CD4-positive, CD25-positive, alpha-beta regulatory T cell (primary cell): ENCODE results near the gene DNAH6. TPM values are rescaled to one million over a fixed set of nuclear protein-coding genes. Genes with fewer than 3 reads are reported as not detected.

Source experiments
- ATAC-seq, 2 donors: fragments of 150-1000 bp; cut with Tn5 transposase; one replicate each; pipeline ENCODE4 v1.10.0; 2021; ENCODE audit warnings: low read depth in 2 of 2, moderate number of reproducible peaks in 2 of 2, moderate library complexity in 1 of 2
- DNase-seq, 3 donors: peaks; one replicate each; pipeline versions ENCODE4 v3.0.0 to v3.0.0-alpha.2; 2012 to 2022; ENCODE audit warnings: mixed read lengths in 1 of 3
- H3K27ac ChIP-seq: one replicate; pipeline ENCODE4 v1.7.0; 2013; ENCODE audit warnings: mild to moderate bottlenecking, low read length; ENCODE audit not compliant: insufficient read depth, poor library complexity, severe bottlenecking
- H3K27me3 ChIP-seq: one replicate; pipeline ENCODE4 v1.7.0; 2013; ENCODE audit warnings: low read length; ENCODE audit not compliant: control insufficient read depth, insufficient read depth
- H3K36me3 ChIP-seq: one replicate; pipeline ENCODE4 v1.7.0; 2013; ENCODE audit warnings: mild to moderate bottlenecking, low read length, moderate library complexity; ENCODE audit not compliant: control insufficient read depth, insufficient read depth
- H3K4me1 ChIP-seq: 2 replicates; pipeline ENCODE4 v1.7.0; 2013; ENCODE audit warnings: mild to moderate bottlenecking, low read length; ENCODE audit not compliant: insufficient read depth, control insufficient read depth, poor library complexity, severe bottlenecking
- H3K4me3 ChIP-seq: one replicate; pipeline ENCODE4 v1.7.0; 2013; ENCODE audit warnings: low read depth, mild to moderate bottlenecking, low read length, moderate library complexity
- H3K9me3 ChIP-seq, 2 experiments: 1 replicate in 1 of 2; 2 replicates in 1 of 2; pipeline ENCODE4 v1.7.0; 2013; ENCODE audit warnings: low read length in 2 of 2, mild to moderate bottlenecking in 1 of 2, moderate library complexity in 1 of 2; ENCODE audit not compliant: control insufficient read depth in 2 of 2
- H3K27ac Mint-ChIP-seq, 3 donors: one replicate each; pipeline ENCODE4 v1.8.0; 2020 to 2022; ENCODE audit warnings: mild to moderate bottlenecking in 3 of 3, mixed read lengths in 3 of 3, moderate library complexity in 2 of 3
- H3K27me3 Mint-ChIP-seq: one replicate; pipeline ENCODE4 v1.8.0; 2022; ENCODE audit warnings: mild to moderate bottlenecking, mixed read lengths
- H3K36me3 Mint-ChIP-seq: one replicate; pipeline ENCODE4 v1.8.0; 2020; ENCODE audit warnings: mixed read lengths
- H3K4me1 Mint-ChIP-seq, 4 donors: one replicate each; pipeline ENCODE4 v1.8.0; 2020 to 2022; ENCODE audit warnings: mixed read lengths in 4 of 4, mild to moderate bottlenecking in 1 of 4
- H3K4me3 Mint-ChIP-seq, 4 donors: one replicate each; pipeline ENCODE4 v1.8.0; 2020 to 2022; ENCODE audit warnings: mild to moderate bottlenecking in 4 of 4, mixed read lengths in 4 of 4, moderate library complexity in 3 of 4
- H3K9me3 Mint-ChIP-seq, 7 donors: one replicate each; pipeline ENCODE4 v1.8.0; 2020 to 2022; ENCODE audit warnings: mixed read lengths in 7 of 7, mild to moderate bottlenecking in 3 of 7, moderate library complexity in 2 of 7
- polyA plus RNA-seq, 4 donors: library from polyadenylated mRNA; unstranded; fragments of 300-500 nt; fragmentation: Illumina TruSeq; gene quantifications; one replicate each; pipeline ENCODE4 v1.2.3, GENCODE V29; 2021
- total RNA-seq: library from RNA; stranded (reverse); gene quantifications from one replicate; pipeline ENCODE4 v1.2.3, GENCODE V29; 2022

DNAH6 gene
- total and polyA plus RNA-seq, 5 donors from 2014 or later: 0.17 to 1.1 (median 0.52) TPM

DNA sequence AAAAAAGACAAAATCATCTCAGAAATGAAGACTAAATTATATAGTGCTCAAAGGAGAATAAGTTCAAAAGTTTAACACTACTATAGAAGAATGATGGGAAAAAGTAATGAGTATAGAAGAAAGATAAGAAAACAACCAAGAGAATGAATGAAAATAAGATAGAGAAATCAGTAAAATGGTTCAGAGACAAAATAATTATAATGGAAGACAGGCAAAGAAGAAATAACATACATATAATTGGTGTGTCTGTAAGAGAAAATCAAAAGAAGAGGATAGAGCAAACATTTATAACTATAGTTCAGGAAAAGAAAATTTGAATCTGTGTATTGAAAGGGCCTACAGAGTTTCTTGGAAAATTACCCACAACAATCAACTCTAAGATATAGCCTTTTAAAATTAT, 43.5 kb downstream of the DNAH6 start:
- Histone ChIP-seq H3K36me3 (no peaks in the 10 kb centered on the region), H3K9me3 (peaks cover 9 to 10% of the 10 kb centered on the region in 2 experiments), H3K27me3 (no peaks in the 10 kb centered on the region), H3K4me3 (no peak overlapping the region), H3K4me1 (no peaks in the 10 kb centered on the region), H3K27ac (no peak overlapping the region)
- ATAC-seq: no peak
- Mint-ChIP-seq H3K4me1 (peaks cover 0 to 2% (median 0%) of the 10 kb centered on the region in 4 donors), H3K9me3 (peaks cover 0 to 16% (median 7%) of the 10 kb centered on the region in 7 donors), H3K27me3 (peaks cover 12% of the 10 kb centered on the region), H3K4me3 (no peak overlapping the region), H3K27ac (no peak overlapping the region), H3K36me3 (peaks cover 10% of the 10 kb centered on the region)
- no peak for DNase-seq

DNA sequence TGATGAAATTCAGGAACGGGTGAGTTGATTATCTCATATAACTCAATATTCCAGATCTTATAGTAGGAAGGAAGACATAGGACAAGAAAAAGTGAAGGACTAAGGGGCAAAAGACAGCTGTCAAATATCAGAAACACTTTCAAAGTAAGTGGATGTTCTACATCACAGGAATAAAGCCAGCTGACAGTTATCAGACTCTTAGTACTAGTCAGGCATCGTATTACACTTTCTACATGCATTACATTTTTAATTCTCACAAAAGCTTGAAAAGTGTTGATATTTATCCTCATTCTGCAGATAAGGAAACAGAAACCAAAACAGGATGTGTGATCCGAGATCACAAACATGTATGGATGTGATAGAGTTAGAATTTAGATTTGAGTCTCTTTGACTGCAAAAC, 63.4 kb downstream of the DNAH6 start:
- Mint-ChIP-seq H3K27me3 (no peaks in the 10 kb centered on the region), H3K27ac (no peak overlapping the region), H3K4me3 (no peak overlapping the region), H3K4me1 (peaks cover 0 to 14% (median 10%) of the 10 kb centered on the region in 4 donors), H3K36me3 (no peaks in the 10 kb centered on the region), H3K9me3 (peaks cover 0 to 1% (median 0%) of the 10 kb centered on the region in 7 donors)
- ATAC-seq: no peak
- Histone ChIP-seq H3K27me3 (no peaks in the 10 kb centered on the region), H3K4me3 (peak overlapping the region; percentile 21), H3K9me3 (no peaks in the 10 kb centered on the region), H3K4me1 (no peaks in the 10 kb centered on the region), H3K27ac (no peak overlapping the region), H3K36me3 (no peaks in the 10 kb centered on the region)
- DNase-seq: peak in 1 of 3 donors; percentile 17

DNA sequence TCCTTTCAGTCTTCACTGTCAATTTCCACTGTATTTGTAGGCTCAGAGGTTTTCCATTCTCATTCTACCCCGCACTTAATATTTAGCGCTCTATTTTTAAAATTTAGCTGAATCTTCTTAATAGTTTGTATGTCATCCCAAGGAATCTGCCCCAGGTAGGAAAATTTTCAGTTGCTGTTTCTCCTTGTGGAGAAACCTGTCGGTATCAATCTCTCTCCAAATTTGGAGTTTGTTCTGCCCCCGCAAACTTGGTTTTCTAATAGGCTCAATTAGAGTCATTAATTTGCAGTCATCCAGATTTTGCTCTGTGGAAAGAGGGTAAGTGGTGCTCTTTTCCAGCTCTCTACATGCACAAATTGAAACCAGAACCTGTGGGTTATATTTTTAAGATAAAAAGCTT, 87.6 kb downstream of the DNAH6 start:
- H3K27ac ChIP-seq: no peak overlapping the region
- no peaks in the 10 kb centered on the region for H3K36me3 ChIP-seq
- Mint-ChIP-seq H3K9me3 (peaks cover 0 to 20% (median 5%) of the 10 kb centered on the region in 7 donors), H3K4me3 (no peak overlapping the region), H3K27ac (no peak overlapping the region), H3K27me3 (no peaks in the 10 kb centered on the region), H3K4me1 (no peaks in the 10 kb centered on the region), H3K36me3 (peaks cover 16% of the 10 kb centered on the region)
- H3K4me1 ChIP-seq: no peaks in the 10 kb centered on the region
- H3K4me3 ChIP-seq: no peak overlapping the region
- H3K27me3 ChIP-seq: peaks cover 4% of the 10 kb centered on the region
- ATAC-seq (no peak), DNase-seq (no peak)
- H3K9me3 ChIP-seq: no peaks in the 10 kb centered on the region

DNA sequence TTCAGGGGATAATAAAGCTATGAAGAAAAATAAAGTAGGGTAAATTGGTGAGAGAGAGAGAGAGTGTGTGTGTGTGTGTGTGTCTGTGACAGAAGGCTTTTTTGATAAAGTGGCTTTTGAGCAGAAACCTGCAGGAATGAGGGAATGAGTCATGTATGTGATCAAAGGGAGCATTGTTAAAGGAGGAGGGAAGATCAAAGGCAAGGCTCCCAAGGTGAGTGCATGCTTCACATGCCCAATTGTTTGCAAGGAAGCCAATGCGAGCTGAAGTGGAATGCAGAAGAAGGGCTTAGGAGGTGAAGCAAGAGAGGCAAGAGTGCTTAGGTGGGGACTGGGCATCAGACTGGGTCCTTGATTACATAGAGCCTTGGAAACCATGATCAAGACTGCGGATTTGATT, 96.8 kb downstream of the DNAH6 start:
- no peak overlapping the region for H3K4me3 Mint-ChIP-seq
- no peaks in the 10 kb centered on the region for H3K4me1 ChIP-seq
- H3K4me3 ChIP-seq: no peak overlapping the region
- peaks cover 4% of the 10 kb centered on the region for H3K36me3 Mint-ChIP-seq
- H3K36me3 ChIP-seq: no peaks in the 10 kb centered on the region
- H3K9me3 ChIP-seq: no peaks in the 10 kb centered on the region
- H3K27me3 Mint-ChIP-seq: no peaks in the 10 kb centered on the region
- H3K4me1 Mint-ChIP-seq: no peaks in the 10 kb centered on the region
- H3K27ac ChIP-seq: no peak overlapping the region
- ATAC-seq (no peak), DNase-seq (no peak)
- peaks cover 0 to 12% (median 5%) of the 10 kb centered on the region in 7 donors for H3K9me3 Mint-ChIP-seq
- H3K27ac Mint-ChIP-seq: no peak overlapping the region
- peaks cover 5% of the 10 kb centered on the region for H3K27me3 ChIP-seq

DNA sequence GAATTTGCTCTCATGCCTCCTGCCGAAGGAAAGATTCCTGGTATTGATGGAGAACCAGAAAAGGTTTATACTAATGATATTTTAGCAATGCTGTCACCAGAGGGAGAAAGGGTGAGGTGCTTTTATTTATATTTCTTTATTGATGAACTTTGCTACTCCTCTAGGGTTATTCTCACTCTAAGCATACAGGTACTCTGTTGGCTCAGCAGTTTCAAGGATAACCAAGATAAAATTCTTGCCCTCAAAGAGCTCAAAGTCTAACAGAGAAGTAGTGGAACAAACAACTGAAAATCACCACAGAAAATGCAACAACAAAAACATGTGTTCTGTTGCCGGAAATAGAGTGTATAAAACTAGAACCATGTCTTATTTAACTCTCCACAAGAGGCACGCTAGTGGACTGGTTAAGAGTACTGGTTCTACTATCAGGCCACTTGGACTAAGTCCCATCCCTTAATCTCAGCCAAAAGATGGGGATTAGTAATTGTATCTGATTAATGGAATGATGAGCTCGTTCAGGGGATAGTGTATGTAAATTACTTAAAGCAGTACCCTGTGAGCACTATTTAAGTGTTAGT, 103.6 kb downstream of the DNAH6 start:
- Mint-ChIP-seq H3K27me3 (peaks cover 4% of the 10 kb centered on the region), H3K27ac (peak overlapping the region in 2 of 3 donors; percentile 14 to 20), H3K9me3 (peaks cover 0 to 1% (median 0%) of the 10 kb centered on the region in 7 donors), H3K4me3 (no peak overlapping the region), H3K4me1 (no peaks in the 10 kb centered on the region), H3K36me3 (no peaks in the 10 kb centered on the region)
- no peaks in the 10 kb centered on the region for H3K36me3 ChIP-seq
- ATAC-seq (no peak), DNase-seq (no peak)
- H3K27ac ChIP-seq: no peak overlapping the region
- H3K9me3 ChIP-seq: no peaks in the 10 kb centered on the region
- H3K4me3 ChIP-seq: no peak overlapping the region
- no peaks in the 10 kb centered on the region for H3K4me1 ChIP-seq
- H3K27me3 ChIP-seq: peaks cover 4% of the 10 kb centered on the region

DNA sequence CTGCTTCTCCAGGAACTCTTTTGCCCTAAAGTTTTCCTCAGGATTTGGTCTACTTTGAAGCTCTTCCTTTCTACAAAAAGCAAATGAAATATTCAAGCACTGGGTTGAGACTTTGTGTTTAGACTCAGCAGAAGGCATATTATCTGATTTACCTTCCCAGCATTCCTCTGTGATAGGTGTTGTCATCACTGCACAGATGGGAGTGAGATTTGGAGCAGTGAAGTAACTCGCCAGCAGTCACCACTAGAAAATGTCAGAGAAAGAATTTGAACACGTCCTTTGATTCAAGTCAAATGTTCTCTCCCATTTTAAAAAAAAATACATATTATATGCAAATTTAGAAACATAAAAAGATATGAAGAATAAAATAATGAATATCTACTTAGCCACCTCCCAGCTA, 112.2 kb downstream of the DNAH6 start:
- Mint-ChIP-seq H3K36me3 (no peaks in the 10 kb centered on the region), H3K4me1 (peaks cover 0 to 13% (median 5%) of the 10 kb centered on the region in 4 donors), H3K27ac (peak overlapping the region in 1 of 3 donors; percentile 42), H3K4me3 (no peak overlapping the region), H3K27me3 (no peaks in the 10 kb centered on the region), H3K9me3 (no peaks in the 10 kb centered on the region)
- ATAC-seq (no peak), DNase-seq (no peak)
- no peaks in the 10 kb centered on the region for H3K36me3 ChIP-seq
- H3K9me3 ChIP-seq: no peaks in the 10 kb centered on the region
- H3K4me3 ChIP-seq: no peak overlapping the region
- no peaks in the 10 kb centered on the region for H3K27me3 ChIP-seq
- no peak overlapping the region for H3K27ac ChIP-seq
- H3K4me1 ChIP-seq: no peaks in the 10 kb centered on the region

DNA sequence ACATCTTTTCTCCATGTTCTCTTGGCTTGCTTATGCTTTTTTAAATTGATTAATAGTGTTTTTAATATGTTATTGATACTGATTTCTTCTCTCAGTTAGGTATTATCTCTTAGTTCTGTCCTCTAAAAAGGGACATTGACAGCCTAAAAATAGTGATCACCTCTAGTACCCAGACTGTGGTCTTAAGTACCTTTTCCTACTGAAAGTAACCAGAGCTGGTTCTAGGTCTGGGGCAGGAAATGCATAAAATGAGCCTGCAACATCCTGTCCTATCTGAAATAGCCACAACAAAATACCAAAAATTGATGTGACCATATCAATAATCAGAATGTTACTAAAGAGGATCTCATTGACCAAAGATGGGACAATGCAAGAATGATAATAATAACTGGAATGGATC, 113.3 kb downstream of the DNAH6 start:
- Histone ChIP-seq H3K4me3 (no peak overlapping the region), H3K36me3 (no peaks in the 10 kb centered on the region), H3K9me3 (no peaks in the 10 kb centered on the region), H3K4me1 (no peaks in the 10 kb centered on the region), H3K27me3 (no peaks in the 10 kb centered on the region), H3K27ac (no peak overlapping the region)
- ATAC-seq: no peak
- Mint-ChIP-seq H3K4me1 (peaks cover 0 to 13% (median 5%) of the 10 kb centered on the region in 4 donors), H3K36me3 (no peaks in the 10 kb centered on the region), H3K9me3 (no peaks in the 10 kb centered on the region), H3K4me3 (no peak overlapping the region), H3K27ac (no peak overlapping the region), H3K27me3 (no peaks in the 10 kb centered on the region)
- no peak for DNase-seq

DNA sequence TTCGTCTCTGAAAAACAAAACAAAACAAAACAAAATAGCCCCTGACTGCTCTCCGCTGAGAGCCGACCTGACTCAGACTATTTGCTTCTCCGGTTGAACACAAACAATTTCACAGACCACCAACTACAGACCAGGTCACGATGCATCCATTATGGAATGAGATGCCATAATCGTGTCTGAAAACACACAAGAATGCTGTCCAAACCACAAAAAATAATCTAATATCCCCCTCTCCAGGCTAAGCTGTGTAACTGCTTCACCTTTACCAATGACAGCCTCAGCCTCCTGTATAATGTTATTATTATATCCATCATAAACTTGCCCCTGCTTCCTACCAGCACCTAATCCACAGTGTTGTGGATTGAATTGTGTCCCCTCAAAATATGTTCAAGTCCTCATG, 114.7 kb downstream of the DNAH6 start:
- no peak overlapping the region for H3K27ac ChIP-seq
- H3K27me3 Mint-ChIP-seq: no peaks in the 10 kb centered on the region
- no peaks in the 10 kb centered on the region for H3K27me3 ChIP-seq
- peak in 2 of 3 donors; percentile 45 to 48 for DNase-seq
- H3K36me3 Mint-ChIP-seq: no peaks in the 10 kb centered on the region
- H3K4me3 Mint-ChIP-seq: no peak overlapping the region
- ATAC-seq: peak in 1 of 2 donors; percentile 48
- H3K27ac Mint-ChIP-seq: peak overlapping the region in 1 of 3 donors; percentile 8
- no peaks in the 10 kb centered on the region for H3K4me1 ChIP-seq
- no peaks in the 10 kb centered on the region for H3K9me3 ChIP-seq
- no peaks in the 10 kb centered on the region for H3K9me3 Mint-ChIP-seq
- H3K36me3 ChIP-seq: no peaks in the 10 kb centered on the region
- H3K4me3 ChIP-seq: no peak overlapping the region
- peaks cover 0 to 17% (median 5%) of the 10 kb centered on the region in 4 donors for H3K4me1 Mint-ChIP-seq
